GM06990 (cell line): Measurements from ENCODE around the gene ITK.

Experiments used
- DNase-seq: peaks from one replicate; pipeline ENCODE4 v3.0.0-alpha.2; 2011; ENCODE audit not compliant: insufficient read length; ENCODE audit errors: extremely low read depth
- H3K27me3 ChIP-seq: replicated peaks from 2 replicates; pipeline ENCODE4 v1.6.0; 2011; ENCODE audit warnings: low read length; ENCODE audit not compliant: control insufficient read depth, insufficient read depth
- H3K36me3 ChIP-seq: 2 replicates; pipeline ENCODE4 v1.5.1; 2011; ENCODE audit warnings: low read length; ENCODE audit not compliant: control insufficient read depth, insufficient read depth
- H3K4me3 ChIP-seq: replicated peaks from 2 replicates; pipeline ENCODE4 v1.5.1; 2011; ENCODE audit warnings: low read depth, mild to moderate bottlenecking, control low read depth, low read length
- TF ChIP-seq, protein P1 (sequence below): IDR thresholded peaks from 2 replicates; pipeline ENCODE4 v1.5.1; 2011; ENCODE audit warnings: low read length, control low read depth, mild to moderate bottlenecking, inconsistent platforms; ENCODE audit not compliant: insufficient read depth, poor library complexity, severe bottlenecking

The ITK gene

GRCh38 chr5:157165668-157166067, 15.0 kb upstream of the ITK start:
- no peaks in the 10 kb centered on the region for H3K27me3 ChIP-seq
- TF ChIP-seq, protein P1, sequence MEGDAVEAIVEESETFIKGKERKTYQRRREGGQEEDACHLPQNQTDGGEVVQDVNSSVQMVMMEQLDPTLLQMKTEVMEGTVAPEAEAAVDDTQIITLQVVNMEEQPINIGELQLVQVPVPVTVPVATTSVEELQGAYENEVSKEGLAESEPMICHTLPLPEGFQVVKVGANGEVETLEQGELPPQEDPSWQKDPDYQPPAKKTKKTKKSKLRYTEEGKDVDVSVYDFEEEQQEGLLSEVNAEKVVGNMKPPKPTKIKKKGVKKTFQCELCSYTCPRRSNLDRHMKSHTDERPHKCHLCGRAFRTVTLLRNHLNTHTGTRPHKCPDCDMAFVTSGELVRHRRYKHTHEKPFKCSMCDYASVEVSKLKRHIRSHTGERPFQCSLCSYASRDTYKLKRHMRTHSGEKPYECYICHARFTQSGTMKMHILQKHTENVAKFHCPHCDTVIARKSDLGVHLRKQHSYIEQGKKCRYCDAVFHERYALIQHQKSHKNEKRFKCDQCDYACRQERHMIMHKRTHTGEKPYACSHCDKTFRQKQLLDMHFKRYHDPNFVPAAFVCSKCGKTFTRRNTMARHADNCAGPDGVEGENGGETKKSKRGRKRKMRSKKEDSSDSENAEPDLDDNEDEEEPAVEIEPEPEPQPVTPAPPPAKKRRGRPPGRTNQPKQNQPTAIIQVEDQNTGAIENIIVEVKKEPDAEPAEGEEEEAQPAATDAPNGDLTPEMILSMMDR = no peak
- no peak overlapping the region for H3K4me3 ChIP-seq
- no peaks in the 10 kb centered on the region for H3K36me3 ChIP-seq
- no peak for DNase-seq

DNA sequence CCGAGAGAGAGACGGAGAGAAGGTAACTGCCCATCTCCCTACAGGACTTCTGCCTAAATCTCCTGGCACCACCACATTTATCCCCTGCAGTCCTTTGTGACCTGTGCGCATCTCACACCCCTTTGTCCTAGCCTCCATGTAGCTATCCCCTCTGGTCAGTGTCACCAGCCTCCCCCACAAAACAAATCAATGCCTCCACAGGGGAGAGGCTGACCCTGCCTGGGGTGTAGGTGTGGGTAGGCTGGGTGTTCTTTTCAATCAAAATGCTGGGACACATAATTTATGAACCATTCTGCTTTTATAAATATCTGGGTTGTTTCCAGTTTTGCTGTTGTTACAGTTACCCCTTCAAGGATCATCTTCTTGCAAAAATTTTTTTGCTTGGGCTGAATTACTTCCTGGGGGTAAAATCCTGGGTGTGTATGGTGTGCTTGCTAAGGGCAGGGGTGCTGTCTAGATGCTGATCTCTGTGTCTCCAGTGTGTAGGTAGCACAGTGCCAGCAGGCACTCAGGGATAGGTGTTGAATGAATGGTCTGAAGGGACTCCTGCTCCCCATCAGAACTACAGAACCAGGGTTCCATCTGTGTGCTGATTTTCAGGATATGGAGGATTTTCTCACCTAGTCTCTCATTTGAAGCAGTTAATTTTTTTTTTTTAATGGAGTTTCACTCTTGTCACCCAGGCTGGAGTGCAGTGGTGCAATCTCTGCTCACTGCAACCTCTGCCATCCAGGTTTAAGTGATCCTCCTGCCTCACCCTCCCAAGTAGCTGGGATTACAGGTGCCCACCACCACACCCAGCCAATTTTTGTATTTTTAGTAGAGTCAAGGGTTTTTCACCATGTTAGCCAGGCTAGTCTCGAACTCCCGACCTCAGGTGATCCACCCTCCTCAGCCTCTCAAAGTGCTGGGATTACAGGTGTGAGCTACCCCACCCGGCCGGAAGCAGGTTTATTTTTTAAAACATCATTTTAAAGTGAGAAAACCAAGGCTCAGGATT, 14.1 kb upstream of the ITK start, which contains the start of gene GARIN3:
Gene GARIN3 (minus strand): TSS at position 51 of the 1,000 bp plus-strand sequence. CDS start 96 bp downstream, outside the sequence.
- TF ChIP-seq, protein P1 = no peak
- DNase-seq = no peak
- no peaks in the 10 kb centered on the region for H3K27me3 ChIP-seq

GRCh38 chr5:157167214-157167621, 13.4 kb upstream of the ITK start:
- TF ChIP-seq, protein P1 = no peak
- no peaks in the 10 kb centered on the region for H3K36me3 ChIP-seq
- no peak overlapping the region for H3K4me3 ChIP-seq
- no peaks in the 10 kb centered on the region for H3K27me3 ChIP-seq
- DNase-seq = no peak

More for the DNA sequence above, 14.1 kb upstream of the ITK start, which contains the start of gene GARIN3:
- Histone ChIP-seq H3K36me3 (no peaks in the 10 kb centered on the region), H3K4me3 (no peak within 1 kb of the TSS)

DNA sequence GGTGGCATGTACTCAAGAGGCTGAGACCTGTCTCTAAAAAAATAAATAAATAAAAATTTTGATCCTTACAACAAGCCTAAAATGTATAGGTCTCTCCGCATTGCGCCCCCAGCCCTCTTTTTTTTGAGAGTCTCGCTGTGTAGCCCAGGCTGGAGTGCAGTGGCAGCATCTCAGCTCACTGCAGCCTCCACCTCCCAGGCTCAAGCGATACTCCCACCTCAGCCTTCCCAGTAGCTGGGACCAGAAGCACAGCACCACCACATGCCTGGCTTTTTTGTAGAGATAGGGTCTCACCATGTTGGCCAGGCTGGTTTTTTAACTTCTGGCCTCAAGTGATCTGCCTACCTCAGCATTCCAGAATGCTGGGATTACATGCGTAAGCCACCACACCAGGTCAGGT, 12.4 kb upstream of the ITK start:
- no peak overlapping the region for H3K4me3 ChIP-seq
- DNase-seq = no peak
- TF ChIP-seq, protein P1 = no peak
- H3K27me3 ChIP-seq = no peaks in the 10 kb centered on the region
- H3K36me3 ChIP-seq = no peaks in the 10 kb centered on the region

GRCh38 chr5:157172403-157172802, 8.2 kb upstream of the ITK start:
- TF ChIP-seq, protein P1 = no peak

More at GRCh38 chr5:157172403-157172802, 8.2 kb upstream of the ITK start:
- DNase-seq = peak; percentile 82
- Histone ChIP-seq H3K27me3 (no peaks in the 10 kb centered on the region), H3K4me3 (peak overlapping the region; percentile 15), H3K36me3 (no peaks in the 10 kb centered on the region)
